ENCODE data around the gene CCDC88C.
A peak's percentile ranks its signal among the peaks of the same experiment; 100 is the strongest.
"Not testable (repeated sequence)": the region's sequence is repeated elsewhere in the genome, so short reads cannot be mapped to it uniquely, and the experiment has no call there.

Gene CCDC88C

DNA sequence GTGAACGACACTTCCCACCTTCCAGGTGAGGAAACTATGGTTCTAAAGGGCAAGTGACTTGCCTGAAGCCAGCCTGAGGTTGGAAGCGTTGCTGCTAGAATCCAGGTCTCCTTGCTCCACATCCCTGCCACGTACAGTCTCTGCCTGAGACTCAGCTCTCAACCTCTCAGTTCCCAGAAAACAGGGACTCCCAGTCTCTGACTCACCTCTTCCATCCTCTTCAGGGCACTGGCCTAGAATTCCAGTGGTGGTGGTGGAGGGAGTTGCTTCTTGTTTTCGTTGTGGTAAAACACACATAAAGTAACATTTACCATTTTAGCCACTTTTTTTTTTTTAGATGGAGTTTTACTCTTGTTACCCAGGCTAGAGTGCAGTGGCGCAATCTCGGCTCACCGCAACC, 180.4 kb downstream of the CCDC88C start:
- no peak for DNase-seq

DNA sequence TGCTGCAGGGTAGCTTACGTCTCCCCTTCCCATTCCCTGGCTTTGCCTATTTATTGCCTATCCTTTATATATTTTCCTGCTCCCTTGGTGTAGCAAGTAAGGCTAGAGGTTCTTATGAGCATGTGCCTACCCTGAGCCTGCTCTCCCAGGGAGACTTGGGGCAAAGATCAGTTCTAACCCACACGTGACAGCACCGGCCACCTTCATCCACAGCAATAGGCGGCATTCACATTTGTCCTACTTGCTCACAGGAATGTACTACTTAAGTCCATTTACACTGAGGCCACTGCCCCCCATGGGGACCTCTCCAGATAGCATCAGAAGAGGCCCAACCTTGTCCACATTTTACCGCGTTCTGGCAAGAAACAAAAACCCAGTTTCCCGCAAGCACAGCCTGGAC, 181.8 kb downstream of the CCDC88C start:
- DNase-seq: no peak

DNA sequence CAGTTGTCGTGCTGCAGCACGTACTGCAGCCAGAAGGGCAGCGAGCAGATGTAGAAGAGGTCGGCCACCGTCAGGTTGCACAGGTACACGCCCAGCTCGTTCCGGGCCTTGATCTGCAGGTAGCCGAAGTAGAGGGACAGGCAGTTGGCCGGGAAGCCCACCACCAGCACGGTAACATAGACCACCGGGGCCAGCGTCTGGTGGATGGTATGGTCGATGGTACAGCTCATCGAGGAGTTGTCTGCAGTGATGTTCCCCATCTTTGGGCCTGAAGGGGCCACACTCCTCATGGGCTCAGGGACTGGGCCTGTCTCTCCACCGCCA, 182.9 kb downstream of the CCDC88C start:
- DNase-seq: no peak

DNA sequence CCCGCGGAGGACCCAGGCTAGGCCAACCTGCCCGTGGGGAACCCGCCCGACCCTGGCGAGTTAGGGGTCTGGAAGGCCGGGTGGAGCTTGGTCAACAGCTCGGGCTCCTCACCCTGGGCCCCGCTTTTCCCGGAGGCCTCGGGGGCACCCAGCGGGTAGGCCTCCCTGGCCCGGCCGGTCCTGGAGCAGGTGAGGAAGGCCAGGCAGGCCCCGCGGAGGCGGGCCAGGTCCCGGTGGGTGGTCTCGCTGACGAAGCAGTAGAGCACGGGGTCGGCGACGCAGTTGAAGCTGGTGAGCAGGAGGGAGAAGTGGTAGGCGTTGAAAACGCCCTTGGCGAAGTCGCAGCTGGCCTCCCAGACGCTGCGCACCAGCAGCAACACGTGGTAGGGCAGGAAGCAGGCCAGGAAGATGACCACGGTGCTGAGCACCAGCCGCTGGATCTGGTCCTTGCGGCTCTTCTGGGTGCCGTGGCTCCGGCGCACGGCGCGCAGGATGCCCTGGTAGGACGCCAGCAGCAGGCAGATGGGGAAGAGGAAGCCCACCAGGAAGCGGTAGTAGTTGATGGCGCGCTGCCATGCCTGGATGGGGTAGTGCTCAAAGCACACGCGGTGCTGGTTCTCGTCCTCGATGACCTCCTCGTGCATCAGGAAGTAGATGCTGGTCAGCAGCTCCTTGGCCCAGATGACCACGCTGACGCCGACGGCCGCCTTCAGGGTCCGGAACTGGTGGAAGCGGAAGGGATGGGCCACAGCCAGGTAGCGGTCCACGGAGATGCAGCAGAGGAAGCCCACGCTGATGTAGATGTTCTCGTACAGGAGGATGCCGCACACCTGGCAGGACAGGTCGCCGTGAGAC, 183.5 kb downstream of the CCDC88C start:
- no peak for DNase-seq

DNA sequence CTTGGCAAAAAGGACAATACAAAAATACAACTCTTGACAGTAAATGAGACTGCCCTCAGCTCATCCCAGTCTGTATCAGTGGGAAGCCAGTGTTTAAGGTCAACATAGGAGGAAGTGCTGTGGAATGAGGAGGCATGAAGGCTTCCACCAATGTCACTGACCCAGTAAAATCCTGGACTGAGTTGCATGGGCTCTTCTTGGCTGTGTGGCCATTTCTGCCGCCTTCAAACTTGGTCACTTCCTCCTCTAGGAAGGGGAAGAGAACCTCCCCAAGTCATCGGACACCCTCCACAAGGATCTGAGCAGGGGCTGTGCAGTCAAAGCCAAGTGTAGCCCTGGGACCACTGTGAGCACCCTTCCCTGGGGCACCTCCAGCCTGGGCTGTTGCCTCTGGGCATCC, 185.0 kb downstream of the CCDC88C start:
- DNase-seq: no peak

DNA sequence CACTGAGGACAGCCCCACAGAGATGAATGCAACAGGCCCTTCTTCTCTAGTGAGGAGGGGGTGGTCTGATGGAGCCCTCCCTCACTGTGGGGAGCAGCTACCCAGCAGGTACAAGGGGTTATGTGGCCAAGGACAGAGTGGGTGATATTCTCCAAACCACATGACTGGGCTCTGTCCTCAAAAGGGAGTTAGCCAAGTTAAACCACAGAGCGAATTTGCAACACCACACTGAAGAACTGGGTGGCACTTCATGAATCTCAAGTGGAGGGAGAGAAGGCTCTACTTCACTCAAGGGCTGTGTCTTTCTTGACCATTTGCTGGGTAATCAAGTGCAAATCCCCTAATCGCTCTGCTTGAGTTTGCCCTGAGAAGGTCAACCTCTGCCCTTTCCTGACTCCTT, 185.6 kb downstream of the CCDC88C start:
- DNase-seq: no peak

DNA sequence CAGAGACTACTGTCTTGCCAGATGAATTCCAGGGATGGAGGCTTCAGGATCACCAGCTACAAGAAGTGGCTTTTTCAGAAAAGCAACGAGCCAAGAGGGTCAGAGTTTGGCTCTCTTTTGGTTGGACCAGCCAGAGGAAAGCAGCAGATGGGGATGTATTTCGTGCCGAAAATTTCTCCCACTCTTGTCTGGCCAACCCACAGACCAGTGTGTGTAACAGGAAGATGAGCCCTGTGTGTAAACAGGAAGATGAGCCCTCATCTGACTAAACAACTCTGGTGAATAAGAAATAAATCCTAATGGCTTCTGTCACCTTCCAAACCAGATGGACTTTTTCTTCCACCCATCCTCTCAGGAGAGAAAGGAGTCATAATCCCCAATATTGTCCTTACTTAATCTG, 186.2 kb downstream of the CCDC88C start:
- no peak for DNase-seq

DNA sequence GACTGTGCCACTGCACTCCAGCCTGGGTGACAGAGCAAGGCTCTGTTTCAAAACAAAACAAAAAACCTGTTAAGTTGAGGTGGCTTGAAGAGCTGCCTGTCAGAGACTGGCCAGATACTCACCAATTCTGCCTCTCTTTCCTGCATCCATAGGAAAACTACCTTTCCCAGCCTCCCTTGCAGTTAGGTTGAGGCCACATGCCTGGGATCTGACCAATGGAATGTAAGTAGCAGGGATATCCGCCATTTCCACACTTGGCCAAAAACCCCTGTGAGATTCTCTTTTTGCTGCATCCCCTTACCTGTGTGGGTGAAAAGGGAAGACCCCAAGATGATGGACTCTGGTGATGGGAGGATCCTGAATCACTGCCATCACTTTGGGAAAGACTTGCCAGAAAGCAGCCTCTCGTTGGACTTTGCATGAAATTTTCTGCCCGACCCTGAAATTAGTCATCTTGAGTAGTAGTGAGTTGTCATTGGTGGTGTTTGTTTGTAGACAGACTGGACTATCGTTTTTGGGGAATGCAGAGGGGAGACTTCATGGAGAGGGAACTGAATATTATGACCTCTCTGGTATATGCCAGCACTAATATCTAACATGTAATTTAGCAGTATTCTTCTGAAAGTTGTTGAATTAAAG, 187.1 kb downstream of the CCDC88C start:
- no peak for DNase-seq

DNA sequence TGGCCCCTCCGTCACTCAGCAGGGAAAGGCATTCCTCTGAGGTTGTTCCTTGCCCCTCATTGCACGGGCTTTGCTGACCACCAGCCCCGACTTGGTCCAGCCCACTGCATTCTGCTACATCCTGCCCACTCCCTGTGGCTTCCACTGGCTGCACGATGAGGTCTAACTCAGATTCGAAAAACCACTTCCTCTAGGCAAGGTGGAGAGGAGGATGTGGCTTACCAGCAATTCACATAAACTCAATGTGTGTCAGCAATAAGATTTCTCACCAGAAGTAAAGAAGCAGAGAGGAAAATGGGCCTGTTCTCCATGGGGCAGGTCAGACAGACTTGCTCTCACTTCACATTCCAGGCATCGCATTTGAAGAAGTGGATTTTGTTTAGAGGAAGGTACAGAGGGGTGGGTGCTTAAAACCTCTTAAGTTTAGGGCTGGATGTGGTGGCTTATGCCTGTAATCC, 187.8 kb downstream of the CCDC88C start:
- peak; percentile 44 to 51 for DNase-seq

DNA sequence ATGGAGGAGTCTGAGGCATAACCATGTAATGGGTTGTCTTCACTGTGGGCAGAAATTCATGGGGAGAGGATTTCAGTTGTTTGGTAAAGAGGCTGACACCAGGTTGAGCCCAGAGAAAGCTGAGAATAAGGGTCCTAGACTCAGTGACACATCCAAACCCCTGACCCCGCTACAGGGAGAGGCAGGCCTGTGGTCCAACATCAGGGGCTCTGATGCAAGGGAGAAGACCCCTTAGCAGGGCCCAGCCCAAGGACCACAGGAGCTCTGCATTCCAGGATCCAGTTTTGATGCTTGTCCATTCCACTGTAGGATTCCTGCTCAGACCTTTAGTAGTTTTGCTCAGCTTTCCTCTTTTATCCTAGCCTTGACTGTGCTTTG, 188.6 kb downstream of the CCDC88C start:
- no peak for DNase-seq

DNA sequence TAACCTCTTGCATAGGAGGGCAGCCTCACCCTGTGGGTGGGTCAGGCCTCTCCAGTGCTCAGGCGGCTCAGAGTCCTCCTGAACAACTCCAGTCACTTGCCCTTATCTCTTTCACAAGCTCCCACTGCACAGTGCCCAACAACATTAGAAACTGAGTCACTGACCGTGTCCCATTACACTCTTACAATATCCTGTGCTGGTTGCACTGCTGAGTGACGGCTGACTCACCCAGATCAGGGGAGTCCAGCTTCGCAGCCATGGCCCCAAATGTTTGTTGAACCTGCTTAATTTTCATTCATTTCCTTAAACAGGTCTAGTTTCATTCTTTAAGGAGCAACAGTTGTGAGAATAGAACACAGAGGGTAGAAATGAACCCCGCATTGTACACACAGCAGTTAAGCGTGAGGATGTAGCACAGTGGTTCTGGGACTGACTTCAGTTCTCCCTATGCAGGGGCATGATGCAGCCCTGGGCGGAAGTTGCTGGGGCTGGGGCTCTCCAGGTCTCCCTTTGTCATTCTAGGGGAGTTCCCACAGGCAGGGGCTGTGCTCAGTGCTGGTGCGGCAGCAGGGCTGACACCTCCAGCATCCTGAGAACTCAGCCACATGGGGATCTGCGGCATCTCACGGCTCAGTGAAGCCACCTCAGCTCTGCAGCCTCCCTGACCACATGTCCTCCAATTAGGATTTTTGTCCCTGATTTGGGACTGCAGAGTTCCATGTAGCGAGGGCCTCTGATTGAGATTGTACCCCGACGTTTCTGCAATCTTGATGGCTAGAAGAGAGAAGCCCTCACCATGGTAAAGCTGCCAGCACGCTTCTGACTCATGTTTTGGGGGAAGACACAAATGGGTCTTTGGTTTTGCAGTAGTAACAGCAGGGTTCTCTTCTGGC, 189.3 kb downstream of the CCDC88C start:
- peak; percentile 72 to 79 for DNase-seq

DNA sequence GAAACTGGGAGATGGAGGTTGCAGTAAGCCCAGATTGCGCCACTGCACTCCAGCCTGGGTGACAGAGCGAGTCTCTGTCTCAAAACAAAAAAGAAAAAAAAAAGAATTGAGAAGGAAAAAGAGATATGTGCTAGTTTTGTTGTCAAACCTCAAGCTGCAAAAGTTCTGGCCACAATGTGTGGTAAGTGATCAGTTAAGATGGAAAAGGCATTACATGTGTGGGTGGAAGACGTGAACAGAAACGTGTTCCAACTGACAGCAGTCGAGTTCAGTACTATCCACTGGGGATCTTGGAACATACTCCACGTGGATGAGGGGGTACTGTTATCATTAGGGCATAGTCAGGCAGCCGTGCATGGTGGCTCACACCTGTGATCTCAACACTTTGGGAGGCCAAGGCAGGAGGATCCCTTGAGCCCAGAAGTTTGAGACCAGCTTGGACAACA, 190.4 kb downstream of the CCDC88C start:
- DNase-seq: no peak

DNA sequence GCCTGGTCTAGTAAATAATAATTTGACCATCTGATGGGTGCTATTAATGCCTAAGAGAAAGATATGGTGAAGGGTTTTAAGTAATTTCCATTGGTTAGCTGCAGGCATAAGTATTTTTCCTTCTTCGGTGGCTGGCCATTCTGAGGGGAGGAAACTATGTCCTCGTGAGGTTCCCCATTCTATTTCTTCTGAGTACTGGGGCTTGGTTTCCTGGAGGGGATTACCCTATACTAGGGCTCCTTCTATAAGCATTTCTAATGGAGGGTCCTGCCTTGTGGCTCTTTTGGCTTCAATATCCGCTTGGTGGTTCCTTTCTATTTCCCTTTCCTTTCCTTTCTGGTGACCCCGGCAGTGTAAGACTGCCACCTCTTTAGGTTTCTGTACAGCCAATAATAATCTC, 191.3 kb downstream of the CCDC88C start:
- DNase-seq: not testable (repeated sequence)

DNA sequence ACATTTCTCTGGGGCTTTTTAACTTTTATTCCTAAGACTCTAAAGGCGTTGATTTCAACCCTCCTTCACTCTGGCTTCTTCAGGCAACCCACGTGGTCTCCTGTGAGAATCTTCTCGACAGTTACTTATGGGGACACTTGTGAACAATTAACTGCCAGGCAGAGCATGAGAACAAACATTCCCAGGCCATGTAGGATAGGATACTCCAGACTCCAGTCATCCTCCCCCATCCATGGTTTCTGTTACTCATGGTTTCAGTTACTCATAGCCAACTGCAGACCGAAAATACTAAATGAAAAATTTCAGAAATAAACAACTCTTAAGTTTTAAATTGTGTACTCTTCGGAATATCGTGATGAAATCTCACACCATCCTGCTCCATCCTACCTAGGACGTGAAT, 192.6 kb downstream of the CCDC88C start:
- DNase-seq: no peak

DNA sequence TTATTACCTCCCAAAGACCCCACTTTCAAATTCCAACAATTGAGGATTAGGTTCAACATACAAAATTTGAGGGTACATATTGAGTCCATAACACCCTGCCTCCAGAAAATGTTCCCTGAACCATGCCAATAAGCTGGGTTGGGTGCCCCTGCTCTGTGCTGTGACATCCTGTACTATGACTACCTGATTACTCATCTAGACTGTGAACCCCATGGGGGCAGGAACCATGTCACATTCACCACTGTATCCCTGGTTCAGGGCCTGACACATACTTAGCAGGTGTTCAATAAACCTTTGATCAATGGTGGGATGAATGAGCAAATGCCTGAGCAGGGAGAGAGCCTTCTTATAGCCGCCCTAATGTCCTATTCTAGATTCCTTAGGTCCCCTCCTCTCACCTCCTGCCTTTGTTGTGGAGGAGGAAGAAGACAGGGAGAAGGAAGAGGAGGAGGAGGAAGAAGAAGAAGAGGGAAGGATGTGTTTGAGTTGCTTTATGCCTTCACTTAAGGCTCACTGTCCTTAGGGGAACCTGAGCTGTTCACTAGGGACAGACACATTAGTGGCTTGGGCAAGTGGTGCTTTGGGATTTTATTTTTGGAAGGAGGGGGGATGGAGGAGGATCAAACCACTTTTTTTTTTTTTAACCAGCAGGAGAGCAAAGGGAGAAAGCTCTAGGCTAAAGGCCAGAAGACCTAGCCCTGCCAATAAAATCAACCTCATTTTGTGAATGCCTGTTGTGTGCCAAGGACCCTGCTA, 194.4 kb downstream of the CCDC88C start:
- DNase-seq: peak in 1 of 2 experiments; percentile 37

Measured in activated CD4-positive, alpha-beta T cell treated with anti-CD3 and anti-CD28 coated beads, Interleukin-2, amount 50 U/mL, for 4 hours (primary cell).